HepG2 (cell line): ENCODE results near the gene NUTF2. TPM values are rescaled to one million over a fixed set of nuclear protein-coding genes. Genes with fewer than 3 reads are reported as not detected.

Experiments used
- ATF4 ChIP-seq, 2 experiments: fragments of 450-650 bp in 1 of 2; sonication (generic) in 1 of 2; formaldehyde crosslinking; IDR thresholded peaks; 2 replicates each; pipeline versions ENCODE4 v1.5.0 to v1.8.0; 2020 to 2022; ENCODE audit warnings: mild to moderate bottlenecking in 1 of 2, missing genetic modification reagents in 1 of 2
- ATRX ChIP-seq: sonication (generic); formaldehyde crosslinking; IDR thresholded peaks from 2 replicates; pipeline ENCODE4 v1.4.0; 2020; ENCODE audit warnings: missing genetic modification reagents, borderline replicate concordance
- EED ChIP-seq: sonication (generic); formaldehyde crosslinking; IDR thresholded peaks from 2 replicates; pipeline ENCODE4 v1.5.0; 2020; ENCODE audit warnings: mild to moderate bottlenecking, missing genetic modification reagents
- ERF ChIP-seq: IDR thresholded peaks from 2 replicates; pipeline ENCODE4 v1.6.1; 2018; ENCODE audit warnings: missing biosample characterization, missing genetic modification reagents
- JUND ChIP-seq: sonication (generic); formaldehyde crosslinking; IDR thresholded peaks from 2 replicates; pipeline ENCODE4 v1.8.0; 2022; ENCODE audit warnings: mild to moderate bottlenecking, missing genetic modification reagents
- KAT8 ChIP-seq: IDR thresholded peaks from 2 replicates; pipeline ENCODE4 v1.6.1; 2016; ENCODE audit warnings: missing genetic modification reagents, missing compliant biosample characterization
- MAFK ChIP-seq, 2 experiments: IDR thresholded peaks in 1 of 2; conservative IDR thresholded peaks in 1 of 2; 2 replicates each; pipeline ENCODE4 v1.6.1; 2011; ENCODE audit warnings: improper control_type of control experiment in 2 of 2, low read length in 2 of 2
- MIER2 ChIP-seq: IDR thresholded peaks from 2 replicates; pipeline ENCODE4 v1.6.1; 2016; ENCODE audit warnings: missing biosample characterization, missing genetic modification reagents
- NCOA2 ChIP-seq: sonication (generic); formaldehyde crosslinking; IDR thresholded peaks from 2 replicates; pipeline ENCODE4 v1.8.0; 2022; ENCODE audit warnings: inconsistent platforms
- NFATC3 ChIP-seq: sonication (generic); formaldehyde crosslinking; IDR thresholded peaks from 2 replicates; pipeline ENCODE4 v1.5.1; 2020; ENCODE audit warnings: mild to moderate bottlenecking, missing genetic modification reagents
- RARA ChIP-seq: IDR thresholded peaks from 2 replicates; pipeline ENCODE4 v1.6.1; 2016; ENCODE audit warnings: missing genetic modification reagents, missing compliant biosample characterization
- SSRP1 ChIP-seq: IDR thresholded peaks from 2 replicates; pipeline ENCODE4 v1.6.1; 2016; ENCODE audit warnings: control low read depth
- TGIF2 ChIP-seq: IDR thresholded peaks from 2 replicates; pipeline ENCODE4 v1.6.1; 2016; ENCODE audit warnings: control low read depth, missing compliant biosample characterization
- TRAFD1 ChIP-seq: sonication (generic); formaldehyde crosslinking; IDR thresholded peaks from 2 replicates; pipeline ENCODE4 v1.5.1; 2020; ENCODE audit warnings: missing genetic modification reagents, mild to moderate bottlenecking, borderline replicate concordance
- YY1 ChIP-seq: IDR thresholded peaks from 2 replicates; pipeline ENCODE4 v1.6.1; 2011; ENCODE audit warnings: low read length, low read depth, moderate library complexity, mild to moderate bottlenecking; ENCODE audit not compliant: insufficient read depth, insufficient replicate concordance
- ZBTB7B ChIP-seq: sonication (generic); formaldehyde crosslinking; IDR thresholded peaks from 2 replicates; pipeline ENCODE4 v1.4.0; 2020; ENCODE audit warnings: missing genetic modification reagents
- ZKSCAN5 ChIP-seq: sonication (generic); formaldehyde crosslinking; IDR thresholded peaks from 2 replicates; pipeline ENCODE4 v1.5.1; 2020; ENCODE audit warnings: mild to moderate bottlenecking, missing genetic modification reagents
- ZKSCAN8 ChIP-seq: IDR thresholded peaks from 2 replicates; pipeline ENCODE4 v1.6.1; 2016; ENCODE audit warnings: borderline replicate concordance, missing genetic modification reagents, missing compliant biosample characterization
- ZNF136 ChIP-seq: sonication (generic); formaldehyde crosslinking; IDR thresholded peaks from 2 replicates; pipeline ENCODE4 v1.8.1; 2022; ENCODE audit warnings: low read depth, mild to moderate bottlenecking, moderate library complexity, missing genetic modification reagents
- ZNF205 ChIP-seq: IDR thresholded peaks from 2 replicates; pipeline ENCODE4 v1.6.1; 2018; ENCODE audit warnings: missing biosample characterization, missing genetic modification reagents
- ZNF253 ChIP-seq: sonication (generic); formaldehyde crosslinking; IDR thresholded peaks from 2 replicates; pipeline ENCODE4 v1.8.0; 2022; ENCODE audit warnings: mild to moderate bottlenecking, missing genetic modification reagents, borderline replicate concordance
- ZNF256 ChIP-seq: sonication (generic); formaldehyde crosslinking; conservative IDR thresholded peaks from 2 replicates; pipeline ENCODE4 v1.4.0; 2020; ENCODE audit warnings: missing genetic modification reagents
- ZNF501 ChIP-seq: sonication (generic); formaldehyde crosslinking; IDR thresholded peaks from 2 replicates; pipeline ENCODE4 v1.5.1; 2020; ENCODE audit warnings: mild to moderate bottlenecking, moderate library complexity, missing genetic modification reagents
- ZNF597 ChIP-seq: sonication (generic); formaldehyde crosslinking; IDR thresholded peaks from 2 replicates; pipeline ENCODE4 v1.5.0; 2020; ENCODE audit warnings: missing genetic modification reagents
- ZNF713 ChIP-seq: sonication (generic); formaldehyde crosslinking; IDR thresholded peaks from 2 replicates; pipeline ENCODE4 v1.4.0; 2020; ENCODE audit warnings: mild to moderate bottlenecking, missing genetic modification reagents
- ZNF768 ChIP-seq: sonication (generic); formaldehyde crosslinking; IDR thresholded peaks from 2 replicates; pipeline ENCODE4 v1.4.0; 2020; ENCODE audit warnings: missing genetic modification reagents
- ZNF775 ChIP-seq: sonication (generic); formaldehyde crosslinking; IDR thresholded peaks from 2 replicates; pipeline ENCODE4 v1.4.0; 2020; ENCODE audit warnings: missing genetic modification reagents, mild to moderate bottlenecking, moderate library complexity, borderline replicate concordance
- ZSCAN22 ChIP-seq: sonication (generic); formaldehyde crosslinking; IDR thresholded peaks from 2 replicates; pipeline ENCODE4 v1.4.0; 2020; ENCODE audit warnings: mild to moderate bottlenecking, missing genetic modification reagents
- ZSCAN30 ChIP-seq: sonication (generic); formaldehyde crosslinking; IDR thresholded peaks from 2 replicates; pipeline ENCODE4 v1.5.0; 2020; ENCODE audit warnings: mild to moderate bottlenecking, missing genetic modification reagents
- polyA plus RNA-seq, 8 experiments: library from polyadenylated mRNA; depleted of rRNA in 3 of 8; stranded (reverse) in 7 of 8; unstranded in 1 of 8; fragments of >200 nt; fragmentation: Illumina TruSeq in 4 of 8; extraction: Trizol in 4 of 8; gene quantifications; 2 replicates each; pipeline versions ENCODE4 v1.2.1 to v1.2.3, GENCODE V29; 2011 to 2016; ENCODE audit warnings: low read depth in 4 of 8, missing spikeins in 1 of 8, mixed read lengths in 1 of 8; ENCODE audit not compliant: insufficient read depth in 1 of 8
- total RNA-seq, 5 experiments: library from RNA; depleted of rRNA; stranded (reverse); fragments of >200 nt; fragmentation: Illumina TruSeq; extraction: Trizol; gene quantifications; 2 replicates each; pipeline ENCODE4 v1.2.3, GENCODE V29; 2016; ENCODE audit warnings: low read depth in 1 of 5

NUTF2 gene
- total and polyA plus RNA-seq, 2 of the 13 experiments (the other 11 are each of a cell fraction or from before 2014, with no cell fraction given): 168 to 214 TPM

GRCh38 chr16:67806428-67807147, 40.1 kb upstream of the NUTF2 start, which contains the start of the genes RANBP10 and TSNAXIP1 (continued):
- TF ChIP-seq ATF4 (CRISPR knock-in tag; IDR thresholded peaks at IDR 0.05) (peak in 1 of 2 experiments; percentile 58; a peak in 2 of 4 replicates), ZNF775 (CRISPR knock-in tag) (no peak), ZSCAN22 (CRISPR knock-in tag) (no peak), ZSCAN30 (CRISPR knock-in tag) (no peak), ERF (CRISPR knock-in tag) (peak; percentile 67), RARA (CRISPR knock-in tag) (peak; percentile 16; the same call in 1 of the 2 replicates), MIER2 (CRISPR knock-in tag) (peak; percentile 25; the same call in 1 of the 2 replicates), MAFK (conservative IDR thresholded peaks at IDR 0.05 in 1 of 2, IDR thresholded peaks at IDR 0.05 in 1 of 2; ENCODE audit: low read length in 2 of 2) (no peak), ZKSCAN5 (no peak), ZNF253 (CRISPR knock-in tag) (no peak), SSRP1 (CRISPR knock-in tag) (no peak), ZKSCAN8 (CRISPR knock-in tag) (no peak), ZNF205 (no peak), ZNF501 (peak; percentile 82), ZNF256 (CRISPR knock-in tag) (no peak; the same call in 1 of the 2 replicates), NCOA2 (CRISPR knock-in tag) (no peak), ZNF597 (CRISPR knock-in tag) (peak; percentile 90), KAT8 (peak; percentile 88), ZBTB7B (CRISPR knock-in tag) (0 out of 2 replicates have a peak, but pooled peaks have one; percentile 25), EED (CRISPR knock-in tag) (no peak), YY1 (peak; percentile 97), ZNF136 (CRISPR knock-in tag) (0 out of 2 replicates have a peak, but pooled peaks have one; percentile 94), TGIF2 (CRISPR knock-in tag) (no peak; the same call in none of the 2 replicates), NFATC3 (CRISPR knock-in tag) (no peak), ATRX (no peak), ZNF768 (0 out of 2 replicates have a peak, but pooled peaks have one; percentile 37), TRAFD1 (CRISPR knock-in tag) (no peak; the same call in 1 of the 2 replicates), ZNF713 (CRISPR knock-in tag) (peak; percentile 85; the same call in 1 of the 2 replicates), JUND (no peak; the same call in 1 of the 2 replicates)
